ENCODE results near the gene CDK4.

GRCh38 chr12:57732270-57732669, 19.8 kb downstream of the CDK4 start:
- TF ChIP-seq POLR2AphosphoS5 (IDR thresholded peaks at IDR 0.05; ENCODE audit: low read depth, low read length), result no peak
- TF ChIP-seq REST (IDR thresholded peaks at IDR 0.05; ENCODE audit: insufficient read depth in 1 of 2, low read depth in 2 of 2, low read length in 2 of 2), result no peak
- no peak for TF ChIP-seq TAF1 (IDR thresholded peaks at IDR 0.05; ENCODE audit: borderline replicate concordance, insufficient read depth, low read length)
- no peak for TF ChIP-seq SIN3A (IDR thresholded peaks at IDR 0.05; ENCODE audit: borderline replicate concordance, insufficient read depth, low read length)
- no peak for TF ChIP-seq FOXP2 (optimal IDR thresholded peaks at IDR 0.05; ENCODE audit: borderline replicate concordance, extremely low read depth, extremely low read length, insufficient read depth)

All from PFSK-1 (cell line).